A549 treated with Hydrocortisone at 1 μM for 4 hours (cell line): ENCODE measurements around the gene LRRC7. TPM values are rescaled to one million over a fixed set of nuclear protein-coding genes. Genes with fewer than 3 reads are reported as not detected.

Experiments used
- total RNA-seq: library from RNA; stranded (reverse); fragments of 200-300 nt; extraction: Qiagen RNA extraction; gene quantifications from 5 replicates; pipeline ENCODE4 v1.2.3, GENCODE V29; 2022

LRRC7 gene
- not detected in 5 replicates for total RNA-seq

GRCh38 chr1:69567652-69568420 lies at the start of gene LRRC7:
TSS of gene LRRC7 (plus strand) at chr1:69567922. CDS start at chr1:69568640, 718 bp downstream.

